Adipocyte (in vitro differentiated cells): ENCODE measurements around the gene SNX27.
A peak's percentile ranks its signal among the peaks of the same experiment; 100 is the strongest.
"Not testable (repeated sequence)": the region's sequence is repeated elsewhere in the genome, so short reads cannot be mapped to it uniquely, and the experiment has no call there.

ENCODE experiments used
- DNase-seq: peaks from one replicate; pipeline ENCODE4 v3.0.0-alpha.2; 2015; ENCODE audit warnings: low read depth
- H3K27me3 ChIP-seq: replicated peaks from 2 replicates; pipeline ENCODE4 v1.7.0; 2013; ENCODE audit warnings: mild to moderate bottlenecking, low read length, moderate library complexity; ENCODE audit not compliant: control insufficient read depth, insufficient read depth
- H3K36me3 ChIP-seq: 2 replicates; pipeline ENCODE4 v1.7.0; 2013; ENCODE audit warnings: low read length, mild to moderate bottlenecking, moderate library complexity; ENCODE audit not compliant: control insufficient read depth, insufficient read depth, severe bottlenecking
- H3K4me1 ChIP-seq: 2 replicates; pipeline ENCODE4 v1.7.0; 2013; ENCODE audit warnings: mild to moderate bottlenecking, low read length, moderate library complexity; ENCODE audit not compliant: control insufficient read depth, insufficient read depth
- H3K4me3 ChIP-seq: 2 replicates; pipeline ENCODE4 v1.7.0; 2013; ENCODE audit warnings: mild to moderate bottlenecking, low read length, moderate library complexity
- H3K9ac ChIP-seq: 2 replicates; pipeline ENCODE4 v1.7.0; 2013; ENCODE audit warnings: mild to moderate bottlenecking, low read length, moderate library complexity
- H3K9me3 ChIP-seq: 2 replicates; pipeline ENCODE4 v1.7.0; 2013; ENCODE audit warnings: mild to moderate bottlenecking, low read length, moderate library complexity; ENCODE audit not compliant: control insufficient read depth

Gene SNX27

GRCh38 chr1:151581451-151581850 lies 30.4 kb upstream of the SNX27 start:
- H3K9ac ChIP-seq = no peak overlapping the region
- H3K27me3 ChIP-seq = no peaks in the 10 kb centered on the region
- no peaks in the 10 kb centered on the region for H3K36me3 ChIP-seq
- H3K4me3 ChIP-seq = no peak overlapping the region
- peaks cover 9% of the 10 kb centered on the region for H3K4me1 ChIP-seq
- H3K9me3 ChIP-seq = no peaks in the 10 kb centered on the region
- no peak for DNase-seq

DNA sequence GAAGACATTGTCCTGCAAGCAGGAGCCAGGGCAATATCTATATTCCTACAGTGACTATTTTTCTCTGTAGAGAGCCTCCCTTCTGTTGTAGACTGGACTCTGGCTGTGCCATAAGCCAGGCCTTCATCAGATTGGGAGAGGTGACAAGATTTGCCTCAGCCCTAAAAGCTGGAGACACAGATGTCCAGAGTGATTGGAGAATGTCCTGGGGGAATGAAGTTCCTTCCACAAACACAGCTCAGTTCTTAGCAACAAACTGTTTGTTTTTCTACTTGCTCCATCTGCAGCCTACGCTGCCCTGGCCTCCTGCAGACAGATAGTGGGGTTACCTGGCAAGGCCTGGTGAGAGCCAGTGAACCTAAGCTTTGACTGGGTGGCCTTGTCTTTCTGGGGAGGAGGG lies 29.9 kb upstream of the SNX27 start:
- Histone ChIP-seq H3K4me1 (peaks cover 9% of the 10 kb centered on the region), H3K9ac (no peak overlapping the region), H3K36me3 (no peaks in the 10 kb centered on the region), H3K4me3 (no peak overlapping the region), H3K27me3 (no peaks in the 10 kb centered on the region), H3K9me3 (no peaks in the 10 kb centered on the region)
- DNase-seq = no peak

DNA sequence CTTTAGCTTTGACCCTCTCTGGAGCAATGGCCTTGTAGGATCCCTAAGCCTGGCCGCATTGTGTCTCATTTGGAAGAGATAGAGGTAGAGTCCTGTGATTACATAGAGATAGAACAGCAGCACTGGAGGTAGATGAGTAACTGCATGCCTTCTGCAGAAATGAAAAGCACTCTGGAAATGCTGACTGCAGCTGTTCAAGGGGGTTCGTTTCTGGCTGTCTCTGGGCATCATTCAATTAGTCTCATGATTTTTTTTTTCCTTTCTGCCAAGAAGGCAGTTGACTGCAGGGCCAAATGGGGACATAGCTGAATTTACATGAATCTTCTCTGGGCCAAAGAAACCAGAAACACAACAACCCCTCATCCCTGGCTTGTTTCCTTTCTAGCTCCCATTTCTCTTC lies 28.1 kb upstream of the SNX27 start:
- H3K4me1 ChIP-seq = peaks cover 9% of the 10 kb centered on the region
- H3K9ac ChIP-seq = no peak overlapping the region
- no peak overlapping the region for H3K4me3 ChIP-seq
- no peak for DNase-seq
- no peaks in the 10 kb centered on the region for H3K9me3 ChIP-seq
- no peaks in the 10 kb centered on the region for H3K27me3 ChIP-seq
- no peaks in the 10 kb centered on the region for H3K36me3 ChIP-seq

DNA sequence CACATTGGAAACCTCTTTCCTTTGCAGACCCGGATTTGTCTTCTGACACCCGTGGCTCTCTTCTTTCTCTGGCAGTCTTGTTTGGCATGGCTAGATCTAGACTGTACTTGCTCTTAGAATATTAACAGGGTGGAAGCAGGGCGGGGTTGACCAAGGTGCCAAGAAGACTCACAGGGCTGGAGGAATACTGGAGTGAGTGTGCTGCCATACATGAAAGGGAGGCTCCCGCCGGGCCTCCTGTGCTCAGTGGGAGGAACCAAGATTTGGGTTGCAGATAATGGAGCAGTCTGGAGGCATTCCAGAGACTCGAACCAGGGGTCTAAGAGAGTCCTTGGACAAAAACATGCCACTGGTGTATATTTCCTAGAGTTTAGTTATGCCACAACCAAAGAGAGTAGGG lies 27.6 kb upstream of the SNX27 start:
- Histone ChIP-seq H3K4me1 (peaks cover 9% of the 10 kb centered on the region), H3K4me3 (no peak overlapping the region), H3K9me3 (no peaks in the 10 kb centered on the region), H3K27me3 (no peaks in the 10 kb centered on the region), H3K9ac (no peak overlapping the region), H3K36me3 (no peaks in the 10 kb centered on the region)
- DNase-seq = no peak

DNA sequence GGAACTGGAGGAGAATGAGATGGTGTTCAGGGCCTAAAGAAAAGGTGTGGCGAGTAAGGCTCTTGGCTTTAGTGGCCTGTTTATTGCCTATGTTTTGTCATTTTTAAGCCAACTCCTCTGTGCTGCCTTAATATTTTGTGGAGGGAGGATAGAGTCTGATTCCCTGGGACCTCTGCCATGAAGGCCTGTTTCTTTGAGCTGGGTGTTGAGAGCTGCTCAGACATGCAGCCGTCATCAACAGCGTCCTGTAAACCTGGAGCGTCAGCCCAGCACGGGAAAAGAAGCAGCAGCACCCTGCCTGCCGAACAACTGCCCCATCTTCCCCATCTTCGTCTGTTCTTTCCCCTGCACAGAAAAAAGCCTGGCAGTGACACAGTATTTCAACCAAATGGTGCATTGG lies 27.1 kb upstream of the SNX27 start:
- no peaks in the 10 kb centered on the region for H3K9me3 ChIP-seq
- H3K36me3 ChIP-seq = no peaks in the 10 kb centered on the region
- no peak for DNase-seq
- no peaks in the 10 kb centered on the region for H3K27me3 ChIP-seq
- H3K9ac ChIP-seq = no peak overlapping the region
- no peak overlapping the region for H3K4me3 ChIP-seq
- H3K4me1 ChIP-seq = peaks cover 9% of the 10 kb centered on the region

GRCh38 chr1:151585622-151586021 lies 26.2 kb upstream of the SNX27 start:
- H3K4me1 ChIP-seq = peaks cover 9% of the 10 kb centered on the region
- DNase-seq = peak; percentile 48
- H3K27me3 ChIP-seq = no peaks in the 10 kb centered on the region
- H3K36me3 ChIP-seq = no peaks in the 10 kb centered on the region
- no peak overlapping the region for H3K9ac ChIP-seq
- no peaks in the 10 kb centered on the region for H3K9me3 ChIP-seq
- no peak overlapping the region for H3K4me3 ChIP-seq

DNA sequence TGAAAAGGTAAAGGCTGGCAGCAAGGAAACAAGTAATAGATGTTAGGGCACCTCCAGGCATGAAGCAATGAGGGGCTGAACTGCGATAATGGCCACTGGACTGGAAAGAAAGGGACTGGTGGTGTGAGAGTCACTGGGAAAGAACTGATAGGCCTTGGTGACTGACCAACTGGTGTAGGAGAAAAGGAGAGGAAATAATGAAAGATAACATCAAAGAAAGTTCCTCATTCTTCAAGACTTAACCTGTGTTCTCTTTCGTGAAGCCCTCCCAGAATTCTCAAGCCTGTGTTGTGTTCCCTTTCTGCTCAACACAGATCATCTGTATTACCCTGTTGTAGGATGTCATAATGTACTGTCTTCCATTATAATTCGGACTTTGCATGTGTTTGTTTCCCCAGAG lies 20.9 kb upstream of the SNX27 start:
- no peaks in the 10 kb centered on the region for H3K4me1 ChIP-seq
- H3K9me3 ChIP-seq = peaks cover 11% of the 10 kb centered on the region
- H3K36me3 ChIP-seq = no peaks in the 10 kb centered on the region
- H3K27me3 ChIP-seq = no peaks in the 10 kb centered on the region
- no peak overlapping the region for H3K4me3 ChIP-seq
- DNase-seq = no peak
- H3K9ac ChIP-seq = no peak overlapping the region

GRCh38 chr1:151593730-151594129 lies 18.1 kb upstream of the SNX27 start:
- no peaks in the 10 kb centered on the region for H3K4me1 ChIP-seq
- peaks cover 11% of the 10 kb centered on the region for H3K9me3 ChIP-seq
- no peaks in the 10 kb centered on the region for H3K36me3 ChIP-seq
- H3K4me3 ChIP-seq = no peak overlapping the region
- no peak overlapping the region for H3K9ac ChIP-seq
- no peak for DNase-seq
- H3K27me3 ChIP-seq = peaks cover 6% of the 10 kb centered on the region

- Histone ChIP-seq H3K9me3 (peaks cover 11% of the 10 kb centered on the region), H3K4me1 (no peaks in the 10 kb centered on the region), H3K36me3 (no peaks in the 10 kb centered on the region), H3K9ac (no peak overlapping the region), H3K4me3 (no peak overlapping the region), H3K27me3 (peaks cover 6% of the 10 kb centered on the region)
- DNase-seq = peak; percentile 71
Measured at GRCh38 chr1:151594143-151594625, 17.7 kb upstream of the SNX27 start.

DNA sequence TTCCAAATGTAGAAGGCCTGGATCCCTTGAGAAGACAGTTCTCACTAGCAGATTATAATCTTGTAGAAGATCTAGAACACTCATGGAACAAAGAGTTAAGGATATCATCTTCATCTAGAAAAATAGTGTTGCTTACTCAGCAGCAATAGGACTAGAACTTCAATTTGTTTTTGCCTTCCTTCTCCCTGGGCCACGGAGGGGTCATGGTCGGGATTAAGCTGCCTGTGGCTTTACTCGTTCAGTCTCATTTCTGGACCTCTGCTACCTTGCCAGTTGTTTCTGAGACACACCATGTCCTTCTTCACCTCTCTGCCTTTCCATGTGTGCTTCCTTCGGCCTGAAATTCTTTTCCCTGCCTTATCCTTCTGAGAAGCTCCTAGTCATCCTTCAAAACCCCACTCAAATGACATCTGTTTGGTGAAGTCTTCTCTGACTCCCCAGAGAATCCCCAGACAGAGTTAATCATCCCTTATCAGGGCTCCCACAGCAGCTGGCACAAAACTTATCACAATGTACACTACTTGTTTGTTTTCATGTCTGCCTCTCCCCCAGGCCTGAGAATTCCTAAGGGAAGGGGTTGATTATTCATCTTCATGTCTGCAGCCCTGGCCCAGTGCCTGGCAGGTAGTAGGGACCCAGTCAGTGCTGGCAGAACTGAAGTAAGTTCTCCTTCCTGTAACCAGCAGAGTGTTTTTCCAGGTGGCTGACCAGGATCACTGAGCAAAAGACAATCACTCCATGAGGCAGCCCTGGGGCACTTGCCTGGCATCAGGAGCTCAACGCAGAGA lies 15.5 kb upstream of the SNX27 start:
- Histone ChIP-seq H3K4me3 (no peak overlapping the region), H3K9ac (no peak overlapping the region), H3K36me3 (no peaks in the 10 kb centered on the region), H3K9me3 (peaks cover 4% of the 10 kb centered on the region), H3K4me1 (no peaks in the 10 kb centered on the region), H3K27me3 (peaks cover 6% of the 10 kb centered on the region)
- no peak for DNase-seq

- not testable (repeated sequence) for H3K9me3 ChIP-seq, H3K9ac ChIP-seq, H3K4me1 ChIP-seq, DNase-seq, H3K4me3 ChIP-seq, H3K27me3 ChIP-seq, H3K36me3 ChIP-seq
Measured at GRCh38 chr1:151602550-151602949, 9.3 kb upstream of the SNX27 start.

DNA sequence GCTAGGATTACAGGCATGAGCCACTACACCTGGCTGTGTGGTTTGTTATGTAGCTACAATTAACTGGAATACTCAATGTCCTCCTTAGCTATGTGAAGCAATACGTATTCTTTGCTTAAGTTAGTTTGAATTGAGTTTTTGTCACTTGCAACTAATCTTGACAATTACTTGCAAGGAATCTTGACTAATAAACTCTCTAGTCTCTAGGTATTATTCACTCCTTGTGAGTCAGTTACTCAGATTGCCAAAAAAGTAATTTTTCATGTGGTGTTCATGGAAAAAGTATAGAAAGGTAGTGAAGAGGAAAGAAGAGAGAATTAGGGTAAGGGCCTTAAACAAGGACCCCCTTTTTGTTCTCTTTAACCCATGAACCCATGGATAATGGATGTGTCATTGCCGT lies 7.6 kb upstream of the SNX27 start:
- Histone ChIP-seq H3K27me3 (no peaks in the 10 kb centered on the region), H3K9me3 (no peaks in the 10 kb centered on the region), H3K36me3 (no peaks in the 10 kb centered on the region), H3K4me1 (peaks cover 5% of the 10 kb centered on the region), H3K9ac (no peak overlapping the region), H3K4me3 (no peak overlapping the region)
- no peak for DNase-seq
